Measurements from ENCODE around the gene TNRC6C.

Gene TNRC6C

DNA sequence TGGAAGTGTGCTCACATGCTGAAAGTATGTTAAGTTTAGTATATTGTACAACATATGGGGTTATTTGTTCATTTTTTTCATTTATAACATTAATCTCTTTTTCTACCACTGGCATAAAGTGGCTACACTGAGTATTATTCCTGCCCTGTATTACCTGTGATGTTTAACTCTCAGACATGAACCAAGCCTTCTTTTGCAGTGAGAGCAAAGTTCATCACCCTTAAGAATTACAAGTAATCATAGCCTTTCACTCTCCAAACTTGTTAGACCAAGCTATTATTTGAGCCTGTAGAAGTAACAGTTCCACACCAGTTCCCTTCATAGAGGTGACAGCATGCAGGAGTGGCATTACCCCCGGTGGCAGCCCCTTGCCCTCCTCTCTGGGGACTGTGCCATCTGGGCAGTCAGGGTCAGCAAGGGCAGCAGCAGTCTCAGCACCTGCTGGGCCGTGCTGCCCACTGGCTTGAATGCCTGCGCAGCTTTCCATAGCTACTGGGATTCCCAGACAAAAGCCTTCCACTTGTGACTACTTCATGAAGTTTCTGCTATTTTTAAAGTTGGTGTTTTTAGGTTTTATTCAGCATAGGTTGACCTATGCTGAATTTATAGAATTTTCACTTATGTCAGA, 98.7 kb downstream of the TNRC6C start:
- Histone ChIP-seq H3K36me3 (ENCODE audit: low read length) (no peaks in the 10 kb centered on the region), H3K79me2 (ENCODE audit: insufficient read depth, low read length) (no peaks in the 10 kb centered on the region), H3K27ac (ENCODE audit: low read depth, low read length) (no peak overlapping the region), H3K9me3 (ENCODE audit: insufficient read depth, low read length) (no peaks in the 10 kb centered on the region), H3F3A (ENCODE audit: insufficient read depth) (no peaks in the 10 kb centered on the region), H4K20me1 (ENCODE audit: low read depth, low read length) (no peaks in the 10 kb centered on the region), H3K9me2 (replicated peaks; ENCODE audit: insufficient read depth, low read length) (no peaks in the 10 kb centered on the region), H2AFZ (ENCODE audit: low read depth, low read length, severe bottlenecking) (no peak overlapping the region), H3K4me3 (ENCODE audit: insufficient read depth, low read length, poor library complexity, severe bottlenecking) (no peak overlapping the region), H3K27me3 (ENCODE audit: low read length) (no peaks in the 10 kb centered on the region), H3K4me2 (ENCODE audit: low read depth, low read length, poor library complexity, severe bottlenecking) (no peak overlapping the region), H3K9ac (ENCODE audit: low read length) (no peak overlapping the region)
- TF ChIP-seq, protein P1, sequence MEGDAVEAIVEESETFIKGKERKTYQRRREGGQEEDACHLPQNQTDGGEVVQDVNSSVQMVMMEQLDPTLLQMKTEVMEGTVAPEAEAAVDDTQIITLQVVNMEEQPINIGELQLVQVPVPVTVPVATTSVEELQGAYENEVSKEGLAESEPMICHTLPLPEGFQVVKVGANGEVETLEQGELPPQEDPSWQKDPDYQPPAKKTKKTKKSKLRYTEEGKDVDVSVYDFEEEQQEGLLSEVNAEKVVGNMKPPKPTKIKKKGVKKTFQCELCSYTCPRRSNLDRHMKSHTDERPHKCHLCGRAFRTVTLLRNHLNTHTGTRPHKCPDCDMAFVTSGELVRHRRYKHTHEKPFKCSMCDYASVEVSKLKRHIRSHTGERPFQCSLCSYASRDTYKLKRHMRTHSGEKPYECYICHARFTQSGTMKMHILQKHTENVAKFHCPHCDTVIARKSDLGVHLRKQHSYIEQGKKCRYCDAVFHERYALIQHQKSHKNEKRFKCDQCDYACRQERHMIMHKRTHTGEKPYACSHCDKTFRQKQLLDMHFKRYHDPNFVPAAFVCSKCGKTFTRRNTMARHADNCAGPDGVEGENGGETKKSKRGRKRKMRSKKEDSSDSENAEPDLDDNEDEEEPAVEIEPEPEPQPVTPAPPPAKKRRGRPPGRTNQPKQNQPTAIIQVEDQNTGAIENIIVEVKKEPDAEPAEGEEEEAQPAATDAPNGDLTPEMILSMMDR (IDR thresholded peaks at IDR 0.05; ENCODE audit: insufficient read depth, low read length, poor library complexity, severe bottlenecking) = no peak
- TF ChIP-seq EZH2phosphoT487 (conservative IDR thresholded peaks at IDR 0.05; ENCODE audit: low read length) = no peak

DNA sequence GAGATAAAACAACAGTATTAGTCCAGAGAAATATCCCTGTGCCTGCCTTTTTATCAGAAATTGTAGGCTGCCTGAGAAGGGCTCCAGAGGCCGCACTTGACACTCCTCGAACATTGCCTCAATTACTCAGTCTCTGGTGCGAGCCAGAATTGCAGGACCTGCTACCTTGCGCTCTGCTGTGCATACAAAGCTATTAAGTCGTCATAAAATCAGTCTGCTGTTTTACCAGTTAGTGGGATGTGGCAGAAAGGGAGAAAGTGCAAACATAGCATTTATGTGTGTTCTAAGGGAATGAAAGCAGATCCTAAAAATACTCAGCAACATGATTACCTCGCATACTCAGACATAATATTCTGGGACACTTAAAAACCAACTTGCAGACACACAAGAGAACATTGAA, 99.5 kb downstream of the TNRC6C start:
- Histone ChIP-seq H3F3A (ENCODE audit: insufficient read depth) (no peaks in the 10 kb centered on the region), H3K9ac (ENCODE audit: low read length) (no peak overlapping the region), H3K9me2 (replicated peaks; ENCODE audit: insufficient read depth, low read length) (no peaks in the 10 kb centered on the region), H2AFZ (ENCODE audit: low read depth, low read length, severe bottlenecking) (no peak overlapping the region), H3K4me3 (ENCODE audit: insufficient read depth, low read length, poor library complexity, severe bottlenecking) (no peak overlapping the region), H4K20me1 (ENCODE audit: low read depth, low read length) (no peaks in the 10 kb centered on the region), H3K4me2 (ENCODE audit: low read depth, low read length, poor library complexity, severe bottlenecking) (no peak overlapping the region), H3K36me3 (ENCODE audit: low read length) (no peaks in the 10 kb centered on the region), H3K79me2 (ENCODE audit: insufficient read depth, low read length) (no peaks in the 10 kb centered on the region), H3K9me3 (ENCODE audit: insufficient read depth, low read length) (no peaks in the 10 kb centered on the region), H3K27me3 (ENCODE audit: low read length) (no peaks in the 10 kb centered on the region), H3K27ac (ENCODE audit: low read depth, low read length) (no peak overlapping the region)
- TF ChIP-seq, protein P1 (IDR thresholded peaks at IDR 0.05; ENCODE audit: insufficient read depth, low read length, poor library complexity, severe bottlenecking) = no peak
- TF ChIP-seq EZH2phosphoT487 (conservative IDR thresholded peaks at IDR 0.05; ENCODE audit: low read length) = no peak

DNA sequence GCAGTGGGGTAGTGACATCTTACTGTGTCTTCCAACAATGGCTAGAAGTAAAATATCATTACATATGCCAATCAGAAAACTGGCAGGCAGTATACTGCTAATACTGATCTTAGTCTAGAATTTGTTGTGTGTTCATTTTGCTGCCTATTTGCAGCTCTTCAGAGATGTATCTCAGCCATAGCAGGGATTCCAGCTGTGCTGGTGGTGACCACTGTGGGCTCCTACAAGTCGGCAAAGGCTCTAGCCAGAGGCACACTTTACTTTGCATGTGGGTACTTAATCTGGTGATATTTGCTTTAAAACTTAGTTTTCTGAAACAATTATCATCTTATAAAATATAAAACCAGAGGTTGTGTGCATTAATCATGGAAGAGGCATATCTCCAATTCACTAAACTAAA, 100.1 kb downstream of the TNRC6C start:
- H3K36me3 ChIP-seq (ENCODE audit: low read length) = no peaks in the 10 kb centered on the region
- H3K79me2 ChIP-seq (ENCODE audit: insufficient read depth, low read length) = no peaks in the 10 kb centered on the region
- no peak overlapping the region for H3K9ac ChIP-seq (ENCODE audit: low read length)
- H3K9me3 ChIP-seq (ENCODE audit: insufficient read depth, low read length) = no peaks in the 10 kb centered on the region
- H2AFZ ChIP-seq (ENCODE audit: low read depth, low read length, severe bottlenecking) = no peak overlapping the region
- H3K4me3 ChIP-seq (ENCODE audit: insufficient read depth, low read length, poor library complexity, severe bottlenecking) = no peak overlapping the region
- H3K4me2 ChIP-seq (ENCODE audit: low read depth, low read length, poor library complexity, severe bottlenecking) = no peak overlapping the region
- TF ChIP-seq, protein P1 (IDR thresholded peaks at IDR 0.05; ENCODE audit: insufficient read depth, low read length, poor library complexity, severe bottlenecking) = no peak
- no peaks in the 10 kb centered on the region for H3F3A ChIP-seq (ENCODE audit: insufficient read depth)
- H3K27me3 ChIP-seq (ENCODE audit: low read length) = no peaks in the 10 kb centered on the region
- no peaks in the 10 kb centered on the region for H4K20me1 ChIP-seq (ENCODE audit: low read depth, low read length)
- no peaks in the 10 kb centered on the region for H3K9me2 ChIP-seq (replicated peaks; ENCODE audit: insufficient read depth, low read length)
- H3K27ac ChIP-seq (ENCODE audit: low read depth, low read length) = no peak overlapping the region

All from SU-DHL-6 (cell line).